H1 (cell line): Measurements from ENCODE around the gene SLC9C1. TPM values are rescaled to one million over a fixed set of nuclear protein-coding genes. Genes with fewer than 3 reads are reported as not detected.

Source experiments
- CTCF ChIA-PET: fragments of 300-600 bp; sonication (Branson Sonifier 250); formaldehyde crosslinking; loops from one replicate; lab custom pipeline; 2021; ENCODE audit not compliant: partially characterized antibody; lab: Charles Lee
- POLR2A ChIA-PET: fragments of 300-600 bp; sonication (Branson Sonifier 250); formaldehyde crosslinking; loops from one replicate; lab custom pipeline; 2021; ENCODE audit warnings: inconsistent platforms; ENCODE audit not compliant: partially characterized antibody; lab: Charles Lee
- DNase-seq, 2 experiments: peaks; one replicate each; pipeline versions ENCODE4 v3.0.0 to v3.0.0-alpha.2; 2010 to 2022; ENCODE audit warnings: low spot score in 2 of 2, low read depth in 1 of 2, mixed read lengths in 1 of 2
- FAIRE-seq: peaks from 2 replicates; lab custom pipeline; 2011; peaks lifted over from hg19 to GRCh38; lab: Jason Lieb, UNC
- H2AFZ ChIP-seq: 2 replicates; pipeline ENCODE4 v1.8.1; 2012; ENCODE audit warnings: low read length, inconsistent platforms
- H2AK5ac ChIP-seq: 2 replicates; pipeline ENCODE4 v1.6.1; 2013; ENCODE audit warnings: low read depth, low read length
- H2BK120ac ChIP-seq: replicated peaks from 2 replicates; pipeline ENCODE3; 2013; ENCODE audit warnings: low read depth, low read length, inconsistent platforms
- H2BK12ac ChIP-seq: 2 replicates; pipeline ENCODE4 v1.6.1; 2013; ENCODE audit warnings: low read depth, low read length
- H2BK15ac ChIP-seq: 2 replicates; pipeline ENCODE4 v1.6.1; 2013; ENCODE audit warnings: low read length
- H2BK20ac ChIP-seq: 2 replicates; pipeline ENCODE4 v1.6.1; 2013; ENCODE audit warnings: low read length
- H2BK5ac ChIP-seq: 2 replicates; pipeline ENCODE4 v1.6.1; 2013; ENCODE audit warnings: low read depth, low read length
- H3K14ac ChIP-seq: 2 replicates; pipeline ENCODE4 v1.6.1; 2013; ENCODE audit warnings: inconsistent platforms; ENCODE audit not compliant: insufficient read length
- H3K18ac ChIP-seq: 2 replicates; pipeline ENCODE4 v1.6.1; 2013; ENCODE audit warnings: low read length; ENCODE audit errors: extremely low read depth
- H3K23ac ChIP-seq: 2 replicates; pipeline ENCODE4 v1.6.1; 2013; ENCODE audit warnings: inconsistent platforms; ENCODE audit not compliant: insufficient read length
- H3K23me2 ChIP-seq: 2 replicates; pipeline ENCODE4 v1.6.1; 2013; ENCODE audit warnings: low read depth, low read length
- H3K27ac ChIP-seq: 2 replicates; pipeline ENCODE4 v1.6.1; 2011; ENCODE audit warnings: low read depth, low read length, inconsistent platforms
- H3K27me3 ChIP-seq, 4 experiments: replicated peaks in 1 of 4; 1 replicate in 1 of 4; 2 replicates in 3 of 4; pipeline versions ENCODE4 v1.6.1 to v1.8.1; 2011 to 2013; ENCODE audit warnings: low read length in 3 of 4, mild to moderate bottlenecking in 3 of 4, inconsistent platforms in 2 of 4, mixed read lengths in 2 of 4, moderate library complexity in 1 of 4; ENCODE audit not compliant: control insufficient read depth in 3 of 4, insufficient read depth in 3 of 4; ENCODE audit errors: extremely low read depth in 1 of 4
- H3K36me3 ChIP-seq, 4 experiments: 2 replicates each; pipeline versions ENCODE4 v1.6.1 to v1.8.1; 2011 to 2013; ENCODE audit warnings: mild to moderate bottlenecking in 4 of 4, low read length in 3 of 4, moderate library complexity in 2 of 4, control low read depth in 1 of 4, inconsistent platforms in 1 of 4; ENCODE audit not compliant: insufficient read depth in 4 of 4, control insufficient read depth in 2 of 4
- H3K4ac ChIP-seq: replicated peaks from 2 replicates; pipeline ENCODE3; 2013; ENCODE audit warnings: low read length, low read depth, mixed read lengths, inconsistent platforms; ENCODE audit not compliant: insufficient read length
- H3K4me1 ChIP-seq, 4 experiments: replicated peaks in 1 of 4; 1 replicate in 1 of 4; 2 replicates in 3 of 4; pipeline versions ENCODE4 v1.6.1 to v1.8.1; 2011 to 2013; ENCODE audit warnings: low read length in 3 of 4, inconsistent platforms in 2 of 4, mixed read lengths in 1 of 4; ENCODE audit not compliant: insufficient read depth in 4 of 4, control insufficient read depth in 3 of 4
- H3K4me2 ChIP-seq, 2 experiments: 2 replicates each; pipeline versions ENCODE4 v1.6.1 to v1.8.1; 2011 to 2013; ENCODE audit warnings: low read depth in 2 of 2, low read length in 2 of 2, control low read depth in 1 of 2, inconsistent platforms in 1 of 2, mild to moderate bottlenecking in 1 of 2; ENCODE audit not compliant: insufficient read depth in 1 of 2
- H3K4me3 ChIP-seq, 4 experiments: fragments of 200-600, 300-600 bp in 1 of 4; sonication (generic), shearing (Covaris generic), sonication (Bioruptor Twin) in 1 of 4; 2 replicates each; pipeline versions ENCODE4 v1.5.1 to v1.8.1; 2011 to 2016; ENCODE audit warnings: low read length in 4 of 4, low read depth in 3 of 4, control low read depth in 2 of 4, inconsistent platforms in 2 of 4, mild to moderate bottlenecking in 2 of 4, mixed read lengths in 1 of 4, moderate library complexity in 1 of 4; ENCODE audit not compliant: insufficient read depth in 2 of 4; ENCODE audit errors: extremely low read depth in 1 of 4
- H3K56ac ChIP-seq: replicated peaks from 2 replicates; pipeline ENCODE3; 2013; ENCODE audit warnings: low read depth, mild to moderate bottlenecking, mixed read lengths, low read length, inconsistent platforms; ENCODE audit not compliant: insufficient read length
- H3K79me1 ChIP-seq: 2 replicates; pipeline ENCODE4 v1.6.1; 2013; ENCODE audit warnings: low read depth, low read length, control low read depth
- H3K79me2 ChIP-seq, 2 experiments: 2 replicates each; pipeline versions ENCODE4 v1.6.1 to v1.8.1; 2012 to 2013; ENCODE audit warnings: low read length in 2 of 2, mild to moderate bottlenecking in 2 of 2, inconsistent platforms in 1 of 2; ENCODE audit not compliant: insufficient read depth in 2 of 2, control insufficient read depth in 1 of 2
- H3K9ac ChIP-seq, 4 experiments: replicated peaks in 1 of 4; 1 replicate in 1 of 4; 2 replicates in 3 of 4; pipeline versions ENCODE4 v1.6.1 to v1.8.1; 2011 to 2013; ENCODE audit warnings: low read depth in 3 of 4, low read length in 3 of 4, control low read depth in 2 of 4, mild to moderate bottlenecking in 2 of 4, moderate library complexity in 2 of 4, inconsistent platforms in 1 of 4; ENCODE audit errors: extremely low read depth in 1 of 4
- H3K9me3 ChIP-seq, 2 experiments: 2 replicates each; pipeline versions ENCODE4 v1.6.1 to v1.8.1; 2012 to 2013; ENCODE audit warnings: mild to moderate bottlenecking in 2 of 2, moderate library complexity in 2 of 2, control low read depth in 1 of 2, inconsistent platforms in 1 of 2, low read depth in 1 of 2, low read length in 1 of 2, mixed read lengths in 1 of 2; ENCODE audit not compliant: insufficient read depth in 2 of 2
- H4K20me1 ChIP-seq, 2 experiments: replicated peaks in 1 of 2; 2 replicates each; pipeline versions ENCODE3 to v1.8.1; 2011 to 2013; ENCODE audit warnings: inconsistent platforms in 2 of 2, low read length in 2 of 2, mild to moderate bottlenecking in 1 of 2; ENCODE audit not compliant: insufficient read depth in 2 of 2, control insufficient read depth in 1 of 2
- H4K5ac ChIP-seq: 2 replicates; pipeline ENCODE4 v1.6.1; 2013; ENCODE audit warnings: low read length, low read depth, mixed read lengths, inconsistent platforms; ENCODE audit not compliant: insufficient read length
- H4K8ac ChIP-seq: 2 replicates; pipeline ENCODE4 v1.8.0; 2013; ENCODE audit warnings: mild to moderate bottlenecking, moderate library complexity, low read length, inconsistent platforms; ENCODE audit not compliant: insufficient read depth; ENCODE audit errors: extremely low read depth
- H4K91ac ChIP-seq: replicated peaks from 2 replicates; pipeline ENCODE3; 2013; ENCODE audit warnings: low read length, mixed read lengths, inconsistent platforms; ENCODE audit not compliant: insufficient read length
- ATF2 ChIP-seq: IDR thresholded peaks from 2 replicates; pipeline ENCODE4 v1.6.1; 2012; ENCODE audit warnings: low read length, inconsistent platforms
- MAX ChIP-seq: IDR thresholded peaks from 2 replicates; pipeline ENCODE4 v1.6.1; 2012; ENCODE audit warnings: inconsistent platforms
- PHF8 ChIP-seq: fragments of 200-600 bp; sonication (generic); conservative IDR thresholded peaks from 2 replicates; pipeline ENCODE4 v1.7.1; 2012; ENCODE audit warnings: low read depth, mild to moderate bottlenecking, inconsistent platforms, low read length, moderate library complexity
- SP1 ChIP-seq: IDR thresholded peaks from 2 replicates; pipeline ENCODE4 v1.6.1; 2011; ENCODE audit warnings: low read depth, low read length
- ZNF274 ChIP-seq: IDR thresholded peaks from 2 replicates; pipeline ENCODE4 v1.7.0; 2012; ENCODE audit warnings: low read length, borderline replicate concordance; ENCODE audit errors: extremely low read depth
- WGBS, 2 experiments: shearing (Covaris generic) in 1 of 2; methylation state at CpG; one replicate each; pipeline versions ENCODE4 v1.1.6 to v1.1.7; 2013 to 2015; ENCODE audit warnings: low lambda C conversion rate in 2 of 2, mixed read lengths in 2 of 2, inconsistent platforms in 1 of 2, low coverage in 1 of 2, missing lambda C conversion rate in 1 of 2; ENCODE audit not compliant: insufficient replicate concordance in 2 of 2, insufficient coverage in 1 of 2, insufficient read length in 1 of 2; ENCODE audit errors: extremely low coverage in 1 of 2, missing lambda C conversion rate in 1 of 2; 5-methylcytosine and 5-hydroxymethylcytosine counted together
- polyA plus RNA-seq, 7 experiments: library from polyadenylated mRNA; depleted of rRNA in 3 of 7; stranded (reverse) in 5 of 7; unstranded in 2 of 7; fragments of >200 nt in 5 of 7; fragments of 200-250 nt in 2 of 7; gene quantifications; 1 replicate in 5 of 7; 2 replicates in 1 of 7; 4 replicates in 1 of 7; pipeline versions ENCODE4 v1.2.1 to v1.2.3, GENCODE V29; 2011 to 2013; ENCODE audit warnings: missing spikeins in 2 of 7, mixed read lengths in 2 of 7
- total RNA-seq: library from RNA; stranded (reverse); fragmentation: NEBNext Ultra II Directional; extraction: Animal tissue kit (Norgen Biotek cat#: 25700); gene quantifications from 2 replicates; pipeline ENCODE4 v1.2.1, GENCODE V29; 2021

SLC9C1 gene
- total and polyA plus RNA-seq, 2 of the 8 experiments (the other 6 are each of a cell fraction or from before 2014, with no cell fraction given), result 0.15 to 0.24 TPM

DNA sequence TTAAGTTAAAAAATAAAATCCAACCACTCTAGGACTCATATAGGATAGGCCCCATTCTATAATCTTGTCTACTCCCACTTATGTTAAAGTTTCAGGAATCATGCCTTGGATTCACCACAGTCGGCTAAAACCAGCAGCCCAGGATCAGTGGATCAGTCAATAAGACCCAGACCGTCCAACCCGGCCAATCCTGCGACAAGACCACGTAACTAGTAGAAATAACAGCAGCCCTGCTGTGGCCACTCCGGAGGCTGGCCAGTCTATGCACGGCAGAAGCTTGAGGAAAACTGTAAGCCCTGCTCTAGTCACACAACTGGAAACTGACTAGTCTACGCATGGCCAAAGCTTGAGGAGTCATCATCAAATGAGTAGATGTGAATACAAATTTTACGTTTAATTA lies 12.8 kb upstream of the SLC9C1 start:
- Histone ChIP-seq H3K4me1 (peaks cover 20 to 27% (median 22%) of the 10 kb centered on the region in 4 experiments), H3K23ac (no peak overlapping the region), H3K18ac (no peak overlapping the region; the same call in 1 of the 2 replicates), H4K8ac (no peak overlapping the region), H3K79me2 (no peaks in the 10 kb centered on the region), H2BK5ac (no peak overlapping the region), H3K9me3 (no peaks in the 10 kb centered on the region; a peak in 1 of 4 replicates), H2BK15ac (no peak overlapping the region), H3K27ac (no peak overlapping the region), H3K79me1 (no peaks in the 10 kb centered on the region), H3K14ac (no peak overlapping the region), H2BK120ac (no peak overlapping the region), H3K4ac (no peak overlapping the region), H3K27me3 (no peaks in the 10 kb centered on the region), H3K36me3 (no peaks in the 10 kb centered on the region), H3K9ac (no peak overlapping the region), H2BK20ac (no peak overlapping the region), H3K56ac (no peak overlapping the region), H4K20me1 (no peaks in the 10 kb centered on the region), H2AFZ (no peak overlapping the region), H3K23me2 (peaks cover 10% of the 10 kb centered on the region; the same call in 1 of the 2 replicates), H3K4me3 (no peak overlapping the region), H4K91ac (no peak overlapping the region), H3K4me2 (no peak overlapping the region), H2AK5ac (no peak overlapping the region), H4K5ac (no peak overlapping the region), H2BK12ac (no peak overlapping the region)
- DNase-seq (no peak), FAIRE-seq (no peak)
- ChIA-PET CTCF (interaction anchor here (5.5 kb wide), 1 partner anchor 13 kb away, joined by 47 read pairs; the partner anchor contains the start of gene SLC9C1), POLR2A (interaction anchor here (4.9 kb wide), 1 partner anchor 13 kb away, joined by 32 read pairs; the partner anchor contains the start of gene SLC9C1)
- TF ChIP-seq MAX, result no peak
- no peak for TF ChIP-seq ATF2
- no peak for TF ChIP-seq PHF8
- TF ChIP-seq ZNF274, result no peak
- TF ChIP-seq SP1, result no peak
- WGBS, 2 experiments, result 85% methylated on average over 9 of the region's 9 CpGs; no CpG with 5 or more reads in 1 of the 2 experiments
